GM23248 (cell line): Measurements from ENCODE around the gene FUT1. TPM values are rescaled to one million over a fixed set of nuclear protein-coding genes. Genes with fewer than 3 reads are reported as not detected.

Source experiments
- DNase-seq: peaks from one replicate; pipeline ENCODE4 v3.0.0-alpha.2; 2015
- H2AFZ ChIP-seq: fragments of 200-600 bp; sonication (generic); 2 replicates; pipeline ENCODE4 v1.6.1; 2016; ENCODE audit warnings: antibody characterized with exemption
- H3F3A ChIP-seq: fragments of 200-600 bp; sonication (generic); 2 replicates; pipeline ENCODE4 v1.6.1; 2016; ENCODE audit warnings: mild to moderate bottlenecking, antibody characterized with exemption, mixed run types; ENCODE audit not compliant: insufficient read depth
- H3K27ac ChIP-seq: fragments of 200-600 bp; sonication (generic); 2 replicates; pipeline ENCODE4 v1.5.1; 2016; ENCODE audit warnings: mild to moderate bottlenecking
- H3K27me3 ChIP-seq: fragments of 200-600 bp; sonication (generic); replicated peaks from 2 replicates; pipeline ENCODE4 v1.6.1; 2016; ENCODE audit warnings: mild to moderate bottlenecking; ENCODE audit not compliant: insufficient read depth
- H3K36me3 ChIP-seq: fragments of 200-600 bp; sonication (generic); 2 replicates; pipeline ENCODE4 v1.6.1; 2016; ENCODE audit warnings: low read depth, mild to moderate bottlenecking
- H3K4me1 ChIP-seq: fragments of 200-600 bp; sonication (generic); 2 replicates; pipeline ENCODE4 v1.6.1; 2016; ENCODE audit warnings: mild to moderate bottlenecking; ENCODE audit not compliant: insufficient read depth
- H3K4me2 ChIP-seq: fragments of 200-600 bp; sonication (generic); one replicate; pipeline ENCODE4 v1.6.1; 2016; ENCODE audit warnings: mild to moderate bottlenecking; ENCODE audit not compliant: unreplicated experiment
- H3K4me3 ChIP-seq: fragments of 200-600 bp; sonication (generic); 2 replicates; pipeline ENCODE4 v1.5.1; 2016; ENCODE audit warnings: mild to moderate bottlenecking
- H3K79me2 ChIP-seq: fragments of 200-600 bp; sonication (generic); 2 replicates; pipeline ENCODE4 v1.6.1; 2016; ENCODE audit warnings: mild to moderate bottlenecking; ENCODE audit not compliant: insufficient read depth
- H3K9ac ChIP-seq: fragments of 200-600 bp; sonication (generic); 2 replicates; pipeline ENCODE4 v1.6.1; 2016; ENCODE audit warnings: mild to moderate bottlenecking
- H3K9me2 ChIP-seq: fragments of 200-600 bp; sonication (generic); 2 replicates; pipeline ENCODE4 v1.6.1; 2016; ENCODE audit warnings: mixed run types, mild to moderate bottlenecking, moderate library complexity; ENCODE audit not compliant: insufficient read depth
- H3K9me3 ChIP-seq: fragments of 200-600 bp; sonication (generic); one replicate; pipeline ENCODE4 v1.6.1; 2017; ENCODE audit warnings: low read depth
- H4K20me1 ChIP-seq: fragments of 200-600 bp; sonication (generic); 2 replicates; pipeline ENCODE4 v1.6.0; 2016; ENCODE audit not compliant: insufficient read depth
- EZH2 ChIP-seq: fragments of 200-600 bp; sonication (generic); IDR thresholded peaks from 2 replicates; pipeline ENCODE4 v1.6.1; 2018; ENCODE audit warnings: antibody characterized with exemption, mild to moderate bottlenecking; ENCODE audit not compliant: insufficient read depth, poor library complexity, severe bottlenecking
- EZH2phosphoT487 ChIP-seq: fragments of 200-600 bp; sonication (generic); IDR thresholded peaks from 2 replicates; pipeline ENCODE4 v1.6.1; 2018; ENCODE audit warnings: antibody characterized with exemption, moderate library complexity, mild to moderate bottlenecking, low read depth; ENCODE audit not compliant: insufficient read depth
- WGBS, 2 experiments: methylation state at CpG; one replicate each; pipeline ENCODE4 v1.1.6; 2015 to 2017; ENCODE audit warnings: low lambda C conversion rate in 2 of 2, low coverage in 1 of 2; ENCODE audit errors: missing lambda C conversion rate in 2 of 2; 5-methylcytosine and 5-hydroxymethylcytosine counted together
- in situ Hi-C: fragments of 300-500 bp; cut with MboI; formaldehyde crosslinking; loops from 2 replicates; pipeline ENCODE4 v1.15.0; 2020
- polyA plus RNA-seq: library from polyadenylated mRNA; unstranded; fragments of >200 nt; fragmentation: Nextera tagmentation; extraction: Ambion mirVana; gene quantifications from 2 replicates; pipeline ENCODE4 v1.2.1, GENCODE V29; 2016
- total RNA-seq: library from RNA; depleted of rRNA; stranded (reverse); fragments of >200 nt; shearing (Covaris generic); gene quantifications from 2 replicates; pipeline ENCODE4 v1.2.3, GENCODE V29; 2014

The FUT1 gene
- total and polyA plus RNA-seq, 2 experiments from 2014 or later: not detected

DNA sequence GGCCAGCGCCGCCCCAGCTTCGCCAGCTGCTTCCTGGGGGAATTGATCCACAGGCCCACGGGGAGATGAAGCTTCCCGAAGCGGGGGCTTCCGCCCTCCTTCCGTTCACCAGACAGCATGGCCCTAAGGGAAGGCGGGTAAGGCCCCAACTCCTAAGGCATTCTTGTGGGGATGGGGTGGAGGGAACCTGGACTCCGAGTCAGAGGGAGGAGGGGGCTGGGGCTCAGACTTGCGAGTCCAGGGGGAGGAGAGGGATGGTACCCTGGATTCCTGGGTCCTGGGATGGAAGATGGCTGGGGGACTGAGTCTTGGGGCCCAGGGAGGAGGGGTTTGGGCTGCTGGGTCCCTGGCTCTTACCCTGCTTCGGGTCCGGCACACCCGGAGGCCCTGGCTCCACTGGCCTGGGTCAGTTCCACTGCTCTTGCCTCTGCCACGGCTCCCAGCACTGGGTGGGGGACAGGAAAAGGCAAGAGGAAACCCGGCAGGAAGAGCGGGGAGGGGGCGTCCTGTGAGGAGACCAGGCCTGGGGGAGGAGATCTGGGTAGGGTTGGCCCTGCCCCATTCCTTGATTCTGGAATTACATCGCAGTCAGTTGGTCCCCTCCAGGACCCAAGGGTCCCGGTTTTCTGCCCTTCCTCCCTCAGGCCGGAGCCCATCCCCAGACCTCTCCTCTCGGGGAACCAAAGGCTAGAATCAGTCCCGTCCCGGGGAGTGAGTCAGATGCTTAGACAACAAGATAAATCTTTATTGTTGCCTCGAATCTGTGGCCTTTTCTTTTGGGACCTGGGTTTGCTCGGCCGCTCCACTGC lies 12.1 kb downstream of the FUT1 start, which contains the start of gene RASIP1:
RASIP1 (minus strand) TSS at position 447 of the 809 bp plus-strand sequence; CDS start at position 119, 328 bp downstream.
- Histone ChIP-seq H3K9me3 (no peaks in the 10 kb centered on the region), H3K4me1 (no peaks in the 10 kb centered on the region), H3K9ac (no peak within 1 kb of the TSS), H2AFZ (peak within 1 kb of the TSS; percentile 56), H3K4me2 (no peak within 1 kb of the TSS), H3F3A (peaks cover 4% of the 10 kb centered on the region; the same call in 1 of the 2 replicates), H3K79me2 (no peaks in the 10 kb centered on the region), H3K36me3 (no peaks in the 10 kb centered on the region), H3K9me2 (no peaks in the 10 kb centered on the region), H4K20me1 (no peaks in the 10 kb centered on the region), H3K27ac (no peak within 1 kb of the TSS), H3K27me3 (peaks cover 2% of the 10 kb centered on the region; the same call in 1 of the 2 replicates), H3K4me3 (no peak within 1 kb of the TSS)
- no peak for DNase-seq
- TF ChIP-seq EZH2phosphoT487 (no peak), EZH2 (no peak)
- 59 to 68% methylated on average over 24 to 27 of the region's 27 CpGs for WGBS, 2 experiments
- in situ Hi-C loops: no loop called here

DNA sequence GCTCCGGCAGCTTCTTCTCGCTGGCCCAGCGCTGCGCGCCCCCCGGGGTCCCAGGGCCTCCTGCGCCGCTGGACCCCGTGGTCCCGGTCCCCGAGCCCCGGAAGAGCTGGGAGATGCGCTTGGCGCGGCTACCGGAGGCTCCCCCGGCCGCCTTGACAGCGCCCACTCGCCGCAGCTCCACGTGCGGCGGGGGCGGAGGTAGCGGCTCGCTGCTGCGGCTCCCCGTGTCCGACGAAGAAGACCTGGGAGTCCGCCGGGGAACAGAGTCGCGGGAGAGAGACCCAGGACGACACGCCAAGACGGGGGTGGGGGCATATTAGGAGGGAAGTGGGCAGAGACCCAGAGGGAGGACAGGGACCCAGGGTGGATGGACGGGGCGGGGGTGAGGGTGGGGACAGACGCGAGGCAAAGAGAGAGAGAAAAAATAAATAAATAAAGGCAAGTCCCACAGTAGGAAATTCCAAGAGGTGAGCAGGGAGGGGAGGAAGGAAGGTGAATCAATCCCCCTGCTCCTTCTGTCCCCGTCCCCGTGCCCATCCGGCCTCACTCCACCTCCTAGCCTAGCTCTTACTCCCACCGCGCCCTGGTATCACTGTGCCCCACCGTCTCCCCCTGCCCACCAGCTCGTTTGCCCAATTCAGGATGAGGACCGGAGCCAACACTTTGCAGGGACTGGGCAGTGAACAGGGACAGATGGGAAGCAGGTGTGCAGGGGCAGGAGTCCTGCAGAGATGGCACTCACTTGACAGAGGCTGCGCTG lies 12.9 kb downstream of the FUT1 start:
- no peaks in the 10 kb centered on the region for H3K9me2 ChIP-seq
- WGBS, 2 experiments: 30 to 34% methylated on average over 44 to 47 of the region's 51 CpGs
- H3K4me3 ChIP-seq: peak overlapping the region; percentile 50
- H3K79me2 ChIP-seq: no peaks in the 10 kb centered on the region
- H3K27ac ChIP-seq: no peak overlapping the region
- H3K9ac ChIP-seq: no peak overlapping the region
- no peak overlapping the region for H3K4me2 ChIP-seq
- TF ChIP-seq EZH2phosphoT487 (no peak), EZH2 (no peak)
- no peaks in the 10 kb centered on the region for H3K9me3 ChIP-seq
- no peak for DNase-seq
- no peaks in the 10 kb centered on the region for H3K36me3 ChIP-seq
- H3K4me1 ChIP-seq: no peaks in the 10 kb centered on the region
- no peaks in the 10 kb centered on the region for H4K20me1 ChIP-seq
- peaks cover 6% of the 10 kb centered on the region; the same call in 1 of the 2 replicates for H3K27me3 ChIP-seq
- peak overlapping the region; percentile 56 for H2AFZ ChIP-seq
- in situ Hi-C loops: no loop called here
- peaks cover 4% of the 10 kb centered on the region; the same call in 1 of the 2 replicates for H3F3A ChIP-seq

DNA sequence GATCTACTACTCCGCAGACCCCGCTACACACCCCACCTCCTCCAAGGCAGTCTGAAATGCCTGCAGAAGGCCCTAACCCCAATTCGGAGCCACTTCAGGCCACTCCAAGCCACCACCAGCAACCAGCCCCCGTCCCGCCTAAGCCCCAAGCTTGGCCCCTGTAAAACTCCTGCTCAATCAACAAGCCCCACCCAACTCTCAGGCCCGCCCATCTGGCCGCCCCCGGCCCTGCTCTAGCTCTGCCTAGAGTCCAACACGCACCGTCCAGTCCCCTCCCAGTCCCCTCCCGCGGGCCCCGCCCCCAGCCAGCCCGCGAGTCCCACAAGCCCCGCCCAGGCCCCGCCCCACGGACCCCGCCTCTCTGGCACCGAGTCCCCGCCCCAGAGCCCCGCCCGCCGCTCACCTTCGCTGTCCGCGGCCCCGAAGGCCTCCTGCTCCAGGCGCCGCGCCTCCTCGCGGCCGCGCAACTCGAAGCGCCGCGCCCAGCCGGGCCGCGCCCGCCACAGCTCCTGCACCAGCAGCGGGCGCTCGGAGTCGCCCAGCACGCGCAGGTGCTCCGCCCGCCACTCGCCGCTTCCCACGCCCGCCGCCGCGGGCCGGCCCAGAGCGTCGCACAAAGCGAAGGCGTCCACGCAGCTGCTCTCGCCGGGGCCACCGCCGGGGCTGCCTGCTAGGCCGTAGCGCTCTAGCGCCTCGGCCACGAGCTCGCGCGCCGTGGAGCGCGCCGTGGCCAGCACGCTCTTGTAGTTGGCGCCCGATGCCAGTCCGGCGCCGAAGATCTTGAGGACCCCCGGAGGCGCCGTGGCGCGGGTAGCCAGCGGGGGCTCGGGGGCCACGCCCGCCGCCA lies 13.7 kb downstream of the FUT1 start:
- H4K20me1 ChIP-seq: no peaks in the 10 kb centered on the region
- no peaks in the 10 kb centered on the region for H3K36me3 ChIP-seq
- H3K4me3 ChIP-seq: peak overlapping the region; percentile 50
- peak overlapping the region; percentile 56 for H2AFZ ChIP-seq
- no peaks in the 10 kb centered on the region for H3K9me2 ChIP-seq
- H3K79me2 ChIP-seq: no peaks in the 10 kb centered on the region
- H3K9ac ChIP-seq: no peak overlapping the region
- 4 to 8% methylated on average over 62 to 87 of the region's 96 CpGs for WGBS, 2 experiments
- H3K4me2 ChIP-seq: peak overlapping the region; percentile 70
- no peaks in the 10 kb centered on the region for H3K9me3 ChIP-seq
- peaks cover 4% of the 10 kb centered on the region; the same call in 1 of the 2 replicates for H3F3A ChIP-seq
- H3K4me1 ChIP-seq: no peaks in the 10 kb centered on the region
- in situ Hi-C loops: no loop called here
- peak; percentile 81 for DNase-seq
- no peak overlapping the region for H3K27ac ChIP-seq
- TF ChIP-seq EZH2 (no peak), EZH2phosphoT487 (no peak)
- H3K27me3 ChIP-seq: peaks cover 6% of the 10 kb centered on the region; the same call in 1 of the 2 replicates
